ENCODE results near the gene CREB5. TPM values are rescaled to one million over a fixed set of nuclear protein-coding genes. Genes with fewer than 3 reads are reported as not detected.

CREB5 gene
- total and polyA plus RNA-seq, 2 of the 13 experiments (the other 11 are each of a cell fraction or from before 2014, with no cell fraction given) = 0.38 to 0.71 TPM

DNA sequence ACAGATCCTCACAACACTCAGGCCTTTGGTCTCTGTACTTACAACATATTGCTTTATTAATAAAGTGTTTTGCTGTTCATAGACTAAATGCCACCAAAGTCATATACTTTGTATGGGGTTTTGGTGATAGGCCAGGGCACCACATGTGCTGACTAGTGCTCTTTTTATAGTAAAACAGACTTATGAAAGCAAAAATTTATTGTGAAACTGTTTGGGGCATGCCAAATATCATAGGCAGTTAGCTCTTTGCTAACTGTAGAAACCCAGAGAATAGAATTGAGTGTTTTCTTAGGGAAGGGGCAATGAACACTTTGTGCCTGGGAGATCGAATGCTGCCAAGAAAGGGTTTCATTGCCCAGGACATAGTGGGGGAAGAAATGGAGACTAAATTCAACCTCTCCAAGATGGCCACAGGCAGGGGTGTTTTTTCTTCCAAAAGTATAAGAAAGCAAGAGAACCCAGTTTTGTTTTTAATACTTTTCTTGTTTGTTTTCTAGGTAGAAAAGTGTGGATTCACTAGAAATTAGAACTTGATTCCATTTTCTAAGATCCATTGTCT lies 403.1 kb downstream of the CREB5 start:
- no TSS peak for BruUV-seq (replicated peaks)
- intact Hi-C loops (cut with micrococcal nuclease; ENCODE audit: unreplicated experiment) = no loop called here
- POLR2A ChIA-PET = no interaction called here

DNA sequence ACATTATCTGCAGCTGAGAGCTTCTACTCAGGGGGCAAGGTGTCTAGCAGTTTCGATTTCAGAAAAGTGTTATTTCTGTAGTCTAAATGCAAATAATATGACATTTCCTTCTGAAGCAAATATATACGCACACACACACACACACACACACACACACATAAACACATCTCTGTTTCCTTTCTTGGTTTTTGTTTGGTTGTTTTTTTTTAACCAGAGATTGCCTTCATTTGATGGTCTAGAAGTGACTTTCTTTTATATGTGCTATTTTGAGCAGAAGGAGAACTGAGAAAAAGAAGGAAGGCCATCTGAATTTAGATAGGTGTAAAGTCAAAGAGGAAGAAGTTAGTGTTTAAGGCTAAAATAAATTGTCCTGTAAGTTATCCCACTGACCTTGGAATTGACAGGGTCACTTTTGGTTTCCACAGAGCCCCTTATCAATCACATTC lies 403.6 kb downstream of the CREB5 start:
- Histone ChIP-seq H3K27ac (ENCODE audit: extremely low read length, insufficient read depth, low read length) (no peak overlapping the region), H3K4me3 (replicated peaks in 1 of 3; ENCODE audit: insufficient read depth in 1 of 3, low read depth in 2 of 3, low read length in 3 of 3) (no peak overlapping the region), H2AFZ (ENCODE audit: low read length) (no peak overlapping the region), H3K27me3 (ENCODE audit: control insufficient read depth in 1 of 2, insufficient read depth in 2 of 2, low read length in 2 of 2) (no peaks in the 10 kb centered on the region), H3K36me3 (replicated peaks in 1 of 2; ENCODE audit: control insufficient read depth in 1 of 2, insufficient read depth in 2 of 2, low read length in 2 of 2) (no peaks in the 10 kb centered on the region), H4K20me1 (ENCODE audit: insufficient read depth, low read length) (no peaks in the 10 kb centered on the region), H3K4me1 (ENCODE audit: insufficient read depth, low read length) (no peaks in the 10 kb centered on the region), H3K9me3 (ENCODE audit: low read length) (no peaks in the 10 kb centered on the region), H3K4me2 (ENCODE audit: low read depth, low read length) (no peak overlapping the region), H3K79me2 (ENCODE audit: insufficient read depth, low read length) (no peaks in the 10 kb centered on the region), H3K9ac (ENCODE audit: insufficient read depth, low read depth, low read length) (no peak overlapping the region)
- 44% methylated on average over 2 of the region's 2 CpGs for WGBS (ENCODE audit: low lambda C conversion rate)
- no peak for FAIRE-seq
- CTCF ChIA-PET (ENCODE audit: low intra/inter-chr PET ratio, low total read pairs) = no interaction called here
- intact Hi-C loops (cut with micrococcal nuclease; ENCODE audit: unreplicated experiment) = no loop called here
- POLR2A ChIA-PET = no interaction called here
- DNase-seq (ENCODE audit: low spot score) = no peak
- in situ Hi-C loops (cut with HindIII; ENCODE audit: extremely low pct_ligation_motif_present, low pct_unique_long_range_greater_than_20kb) = no loop called here
- no peak for ATAC-seq
- BruUV-seq (replicated peaks) = no TSS peak
- TF ChIP-seq, protein P1, sequence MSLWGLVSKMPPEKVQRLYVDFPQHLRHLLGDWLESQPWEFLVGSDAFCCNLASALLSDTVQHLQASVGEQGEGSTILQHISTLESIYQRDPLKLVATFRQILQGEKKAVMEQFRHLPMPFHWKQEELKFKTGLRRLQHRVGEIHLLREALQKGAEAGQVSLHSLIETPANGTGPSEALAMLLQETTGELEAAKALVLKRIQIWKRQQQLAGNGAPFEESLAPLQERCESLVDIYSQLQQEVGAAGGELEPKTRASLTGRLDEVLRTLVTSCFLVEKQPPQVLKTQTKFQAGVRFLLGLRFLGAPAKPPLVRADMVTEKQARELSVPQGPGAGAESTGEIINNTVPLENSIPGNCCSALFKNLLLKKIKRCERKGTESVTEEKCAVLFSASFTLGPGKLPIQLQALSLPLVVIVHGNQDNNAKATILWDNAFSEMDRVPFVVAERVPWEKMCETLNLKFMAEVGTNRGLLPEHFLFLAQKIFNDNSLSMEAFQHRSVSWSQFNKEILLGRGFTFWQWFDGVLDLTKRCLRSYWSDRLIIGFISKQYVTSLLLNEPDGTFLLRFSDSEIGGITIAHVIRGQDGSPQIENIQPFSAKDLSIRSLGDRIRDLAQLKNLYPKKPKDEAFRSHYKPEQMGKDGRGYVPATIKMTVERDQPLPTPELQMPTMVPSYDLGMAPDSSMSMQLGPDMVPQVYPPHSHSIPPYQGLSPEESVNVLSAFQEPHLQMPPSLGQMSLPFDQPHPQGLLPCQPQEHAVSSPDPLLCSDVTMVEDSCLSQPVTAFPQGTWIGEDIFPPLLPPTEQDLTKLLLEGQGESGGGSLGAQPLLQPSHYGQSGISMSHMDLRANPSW (CRISPR knock-in tag; IDR thresholded peaks at IDR 0.05; ENCODE audit: borderline replicate concordance) = no peak
- TF ChIP-seq HMGA1 (CRISPR knock-in tag; conservative IDR thresholded peaks at IDR 0.05) (no peak), BCL6 (CRISPR knock-in tag; IDR thresholded peaks at IDR 0.05) (no peak), ZNF660 (CRISPR knock-in tag; IDR thresholded peaks at IDR 0.05; ENCODE audit: borderline replicate concordance, low read depth) (no peak), RFXAP (CRISPR knock-in tag; IDR thresholded peaks at IDR 0.05; ENCODE audit: borderline replicate concordance) (no peak), ZNF326 (CRISPR knock-in tag; IDR thresholded peaks at IDR 0.05; ENCODE audit: borderline replicate concordance) (no peak)
- TF ChIP-seq, protein P2, sequence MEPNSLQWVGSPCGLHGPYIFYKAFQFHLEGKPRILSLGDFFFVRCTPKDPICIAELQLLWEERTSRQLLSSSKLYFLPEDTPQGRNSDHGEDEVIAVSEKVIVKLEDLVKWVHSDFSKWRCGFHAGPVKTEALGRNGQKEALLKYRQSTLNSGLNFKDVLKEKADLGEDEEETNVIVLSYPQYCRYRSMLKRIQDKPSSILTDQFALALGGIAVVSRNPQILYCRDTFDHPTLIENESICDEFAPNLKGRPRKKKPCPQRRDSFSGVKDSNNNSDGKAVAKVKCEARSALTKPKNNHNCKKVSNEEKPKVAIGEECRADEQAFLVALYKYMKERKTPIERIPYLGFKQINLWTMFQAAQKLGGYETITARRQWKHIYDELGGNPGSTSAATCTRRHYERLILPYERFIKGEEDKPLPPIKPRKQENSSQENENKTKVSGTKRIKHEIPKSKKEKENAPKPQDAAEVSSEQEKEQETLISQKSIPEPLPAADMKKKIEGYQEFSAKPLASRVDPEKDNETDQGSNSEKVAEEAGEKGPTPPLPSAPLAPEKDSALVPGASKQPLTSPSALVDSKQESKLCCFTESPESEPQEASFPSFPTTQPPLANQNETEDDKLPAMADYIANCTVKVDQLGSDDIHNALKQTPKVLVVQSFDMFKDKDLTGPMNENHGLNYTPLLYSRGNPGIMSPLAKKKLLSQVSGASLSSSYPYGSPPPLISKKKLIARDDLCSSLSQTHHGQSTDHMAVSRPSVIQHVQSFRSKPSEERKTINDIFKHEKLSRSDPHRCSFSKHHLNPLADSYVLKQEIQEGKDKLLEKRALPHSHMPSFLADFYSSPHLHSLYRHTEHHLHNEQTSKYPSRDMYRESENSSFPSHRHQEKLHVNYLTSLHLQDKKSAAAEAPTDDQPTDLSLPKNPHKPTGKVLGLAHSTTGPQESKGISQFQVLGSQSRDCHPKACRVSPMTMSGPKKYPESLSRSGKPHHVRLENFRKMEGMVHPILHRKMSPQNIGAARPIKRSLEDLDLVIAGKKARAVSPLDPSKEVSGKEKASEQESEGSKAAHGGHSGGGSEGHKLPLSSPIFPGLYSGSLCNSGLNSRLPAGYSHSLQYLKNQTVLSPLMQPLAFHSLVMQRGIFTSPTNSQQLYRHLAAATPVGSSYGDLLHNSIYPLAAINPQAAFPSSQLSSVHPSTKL (CRISPR knock-in tag; IDR thresholded peaks at IDR 0.05) = no peak

More for the DNA sequence above, 403.1 kb downstream of the CREB5 start:
- no peaks in the 10 kb centered on the region for H3K79me2 ChIP-seq (ENCODE audit: insufficient read depth, low read length)
- no peak overlapping the region for H2AFZ ChIP-seq (ENCODE audit: low read length)
- no peak overlapping the region for H3K9ac ChIP-seq (ENCODE audit: insufficient read depth, low read depth, low read length)
- TF ChIP-seq JUNB (CRISPR knock-in tag; IDR thresholded peaks at IDR 0.05; ENCODE audit: borderline replicate concordance) = no peak
- no peak for TF ChIP-seq MLLT10 (CRISPR knock-in tag; IDR thresholded peaks at IDR 0.05)
- no peak for TF ChIP-seq ZEB1 (IDR thresholded peaks at IDR 0.05; ENCODE audit: insufficient replicate concordance, low read depth)
- TF ChIP-seq POGZ (CRISPR knock-in tag; IDR thresholded peaks at IDR 0.05) = no peak
- no peak for TF ChIP-seq FOSL1 (CRISPR knock-in tag; IDR thresholded peaks at IDR 0.05; ENCODE audit: borderline replicate concordance)
- peak in 1 of 2 experiments; percentile 50; a peak in 1 of 4 replicates for TF ChIP-seq MAFK (conservative IDR thresholded peaks at IDR 0.05 in 1 of 2, IDR thresholded peaks at IDR 0.05 in 1 of 2; ENCODE audit: low read length in 2 of 2)
- TF ChIP-seq ZNF446 (CRISPR knock-in tag; IDR thresholded peaks at IDR 0.05) = no peak
- TF ChIP-seq ZNF329 (CRISPR knock-in tag; IDR thresholded peaks at IDR 0.05; ENCODE audit: low read depth) = no peak
- no peak for TF ChIP-seq RBFOX2 (IDR thresholded peaks at IDR 0.05; ENCODE audit: low read depth, low read length)
- no peak overlapping the region for H3K4me2 ChIP-seq (ENCODE audit: low read depth, low read length)
- H3K27me3 ChIP-seq (ENCODE audit: control insufficient read depth in 1 of 2, insufficient read depth in 2 of 2, low read length in 2 of 2) = no peaks in the 10 kb centered on the region
- DNase-seq (ENCODE audit: low spot score) (no peak), FAIRE-seq (no peak), ATAC-seq (no peak)
- H3K36me3 ChIP-seq (replicated peaks in 1 of 2; ENCODE audit: control insufficient read depth in 1 of 2, insufficient read depth in 2 of 2, low read length in 2 of 2) = no peaks in the 10 kb centered on the region
- 19% methylated on average over 1 of the region's 1 CpG for WGBS (ENCODE audit: low lambda C conversion rate)
- CTCF ChIA-PET (ENCODE audit: low intra/inter-chr PET ratio, low total read pairs) = no interaction called here
- no peak overlapping the region for H3K27ac ChIP-seq (ENCODE audit: extremely low read length, insufficient read depth, low read length)
- H3K9me3 ChIP-seq (ENCODE audit: low read length) = no peaks in the 10 kb centered on the region
- no peaks in the 10 kb centered on the region for H3K4me1 ChIP-seq (ENCODE audit: insufficient read depth, low read length)
- no peak overlapping the region for H3K4me3 ChIP-seq (replicated peaks in 1 of 3; ENCODE audit: insufficient read depth in 1 of 3, low read depth in 2 of 3, low read length in 3 of 3)
- no peaks in the 10 kb centered on the region for H4K20me1 ChIP-seq (ENCODE audit: insufficient read depth, low read length)
- in situ Hi-C loops (cut with HindIII; ENCODE audit: extremely low pct_ligation_motif_present, low pct_unique_long_range_greater_than_20kb) = no loop called here
